ENCODE data around the gene CLN5.

DNA sequence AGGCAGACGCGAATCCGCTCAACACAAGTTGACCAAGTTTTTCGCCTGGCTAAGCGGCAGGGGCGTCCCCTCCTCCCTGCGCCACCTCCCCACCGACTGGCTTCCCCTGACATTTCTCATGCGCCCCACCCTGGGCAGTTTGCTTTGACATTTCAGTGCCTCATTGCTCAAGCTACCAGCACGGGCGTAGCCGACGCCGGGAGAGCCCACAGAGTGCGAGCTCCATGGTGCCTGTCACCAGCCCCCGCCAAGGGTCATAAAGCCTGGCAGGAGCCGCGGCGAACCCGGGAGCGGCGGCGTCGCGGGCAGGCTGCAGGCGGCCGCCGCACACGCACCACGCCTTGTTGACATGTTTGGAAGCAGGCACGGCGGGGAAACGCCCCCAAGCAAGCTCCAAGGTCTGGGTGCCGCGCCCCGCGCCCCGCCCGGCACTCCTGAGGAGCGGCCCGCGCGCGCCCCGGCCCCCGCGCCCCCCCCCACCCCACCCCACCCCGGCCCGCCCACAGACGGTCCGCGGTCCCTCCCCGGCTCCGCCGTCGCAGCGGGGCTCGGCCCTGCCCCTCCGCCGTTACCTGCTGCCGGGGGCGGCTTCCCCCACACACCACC lies 34.5 kb downstream of the CLN5 start:
- TF ChIP-seq, protein P1, sequence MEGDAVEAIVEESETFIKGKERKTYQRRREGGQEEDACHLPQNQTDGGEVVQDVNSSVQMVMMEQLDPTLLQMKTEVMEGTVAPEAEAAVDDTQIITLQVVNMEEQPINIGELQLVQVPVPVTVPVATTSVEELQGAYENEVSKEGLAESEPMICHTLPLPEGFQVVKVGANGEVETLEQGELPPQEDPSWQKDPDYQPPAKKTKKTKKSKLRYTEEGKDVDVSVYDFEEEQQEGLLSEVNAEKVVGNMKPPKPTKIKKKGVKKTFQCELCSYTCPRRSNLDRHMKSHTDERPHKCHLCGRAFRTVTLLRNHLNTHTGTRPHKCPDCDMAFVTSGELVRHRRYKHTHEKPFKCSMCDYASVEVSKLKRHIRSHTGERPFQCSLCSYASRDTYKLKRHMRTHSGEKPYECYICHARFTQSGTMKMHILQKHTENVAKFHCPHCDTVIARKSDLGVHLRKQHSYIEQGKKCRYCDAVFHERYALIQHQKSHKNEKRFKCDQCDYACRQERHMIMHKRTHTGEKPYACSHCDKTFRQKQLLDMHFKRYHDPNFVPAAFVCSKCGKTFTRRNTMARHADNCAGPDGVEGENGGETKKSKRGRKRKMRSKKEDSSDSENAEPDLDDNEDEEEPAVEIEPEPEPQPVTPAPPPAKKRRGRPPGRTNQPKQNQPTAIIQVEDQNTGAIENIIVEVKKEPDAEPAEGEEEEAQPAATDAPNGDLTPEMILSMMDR (IDR thresholded peaks at IDR 0.05): no peak
- TF ChIP-seq POLR2A (IDR thresholded peaks at IDR 0.05): peak in 1 of 2 donors; percentile 23

Measured in adrenal gland (tissue), 5 donors.